ENCODE results near the gene TRNAU1AP. TPM values are rescaled to one million over a fixed set of nuclear protein-coding genes. Genes with fewer than 3 reads are reported as not detected.
"Not testable (repeated sequence)": the region's sequence is repeated elsewhere in the genome, so short reads cannot be mapped to it uniquely, and the experiment has no call there.

TRNAU1AP gene
- total RNA-seq, 1 donor from 2014 or later, result 13.0 TPM

DNA sequence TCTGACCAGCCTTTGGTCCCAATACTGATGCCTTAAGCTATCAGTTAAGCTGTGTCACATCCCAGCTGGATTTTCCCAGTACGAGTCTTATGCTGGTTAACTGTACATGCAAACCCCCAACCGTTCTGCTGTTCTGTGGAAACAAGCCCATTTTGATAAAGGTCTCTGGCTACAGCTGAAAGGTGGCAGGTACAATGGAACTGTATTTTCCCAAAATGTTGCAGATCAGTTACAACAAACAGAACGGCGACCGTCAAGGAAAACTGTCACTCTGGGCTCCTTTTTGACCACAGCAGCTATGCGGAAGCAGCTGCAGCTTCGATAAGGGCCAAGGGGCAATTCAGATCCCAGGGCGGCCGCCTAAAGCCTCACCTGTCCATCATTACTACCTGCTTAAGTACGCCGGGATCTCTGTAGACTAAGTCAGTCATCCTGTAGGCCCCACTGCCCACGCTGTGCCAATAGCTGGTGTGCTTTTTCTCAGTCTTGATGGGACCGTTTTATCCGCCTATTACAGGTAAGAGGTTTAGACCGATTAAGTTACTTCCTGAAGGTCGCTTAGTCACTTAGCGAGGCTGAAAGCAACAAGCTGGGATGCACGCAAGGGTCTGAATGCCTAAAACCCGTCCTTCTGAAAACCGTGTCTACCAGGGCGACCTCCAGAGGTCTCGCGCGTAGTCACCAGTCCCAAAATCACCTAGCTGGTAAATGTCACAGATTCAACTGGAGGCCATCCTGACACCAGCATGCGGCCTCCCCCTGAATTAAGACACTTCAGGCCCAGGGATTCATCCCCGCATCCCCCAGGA lies 28.0 kb downstream of the TRNAU1AP start:
- H3K9me3 ChIP-seq (replicated peaks), result no peaks in the 10 kb centered on the region
- H3K36me3 ChIP-seq, result peaks cover 38% of the 10 kb centered on the region
- H3K4me1 ChIP-seq, result peaks cover 43% of the 10 kb centered on the region
- H3K4me3 ChIP-seq, result peak overlapping the region; percentile 98
- intact Hi-C loops (cut with micrococcal nuclease), result no loop called here
- H3K27me3 ChIP-seq (ENCODE audit: low read depth), result no peaks in the 10 kb centered on the region
- no peak for DNase-seq
- H3K27ac ChIP-seq (replicated peaks), result peak overlapping the region; percentile 95
- TF ChIP-seq, protein P1, sequence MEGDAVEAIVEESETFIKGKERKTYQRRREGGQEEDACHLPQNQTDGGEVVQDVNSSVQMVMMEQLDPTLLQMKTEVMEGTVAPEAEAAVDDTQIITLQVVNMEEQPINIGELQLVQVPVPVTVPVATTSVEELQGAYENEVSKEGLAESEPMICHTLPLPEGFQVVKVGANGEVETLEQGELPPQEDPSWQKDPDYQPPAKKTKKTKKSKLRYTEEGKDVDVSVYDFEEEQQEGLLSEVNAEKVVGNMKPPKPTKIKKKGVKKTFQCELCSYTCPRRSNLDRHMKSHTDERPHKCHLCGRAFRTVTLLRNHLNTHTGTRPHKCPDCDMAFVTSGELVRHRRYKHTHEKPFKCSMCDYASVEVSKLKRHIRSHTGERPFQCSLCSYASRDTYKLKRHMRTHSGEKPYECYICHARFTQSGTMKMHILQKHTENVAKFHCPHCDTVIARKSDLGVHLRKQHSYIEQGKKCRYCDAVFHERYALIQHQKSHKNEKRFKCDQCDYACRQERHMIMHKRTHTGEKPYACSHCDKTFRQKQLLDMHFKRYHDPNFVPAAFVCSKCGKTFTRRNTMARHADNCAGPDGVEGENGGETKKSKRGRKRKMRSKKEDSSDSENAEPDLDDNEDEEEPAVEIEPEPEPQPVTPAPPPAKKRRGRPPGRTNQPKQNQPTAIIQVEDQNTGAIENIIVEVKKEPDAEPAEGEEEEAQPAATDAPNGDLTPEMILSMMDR (IDR thresholded peaks at IDR 0.05; ENCODE audit: borderline replicate concordance), result no peak

DNA sequence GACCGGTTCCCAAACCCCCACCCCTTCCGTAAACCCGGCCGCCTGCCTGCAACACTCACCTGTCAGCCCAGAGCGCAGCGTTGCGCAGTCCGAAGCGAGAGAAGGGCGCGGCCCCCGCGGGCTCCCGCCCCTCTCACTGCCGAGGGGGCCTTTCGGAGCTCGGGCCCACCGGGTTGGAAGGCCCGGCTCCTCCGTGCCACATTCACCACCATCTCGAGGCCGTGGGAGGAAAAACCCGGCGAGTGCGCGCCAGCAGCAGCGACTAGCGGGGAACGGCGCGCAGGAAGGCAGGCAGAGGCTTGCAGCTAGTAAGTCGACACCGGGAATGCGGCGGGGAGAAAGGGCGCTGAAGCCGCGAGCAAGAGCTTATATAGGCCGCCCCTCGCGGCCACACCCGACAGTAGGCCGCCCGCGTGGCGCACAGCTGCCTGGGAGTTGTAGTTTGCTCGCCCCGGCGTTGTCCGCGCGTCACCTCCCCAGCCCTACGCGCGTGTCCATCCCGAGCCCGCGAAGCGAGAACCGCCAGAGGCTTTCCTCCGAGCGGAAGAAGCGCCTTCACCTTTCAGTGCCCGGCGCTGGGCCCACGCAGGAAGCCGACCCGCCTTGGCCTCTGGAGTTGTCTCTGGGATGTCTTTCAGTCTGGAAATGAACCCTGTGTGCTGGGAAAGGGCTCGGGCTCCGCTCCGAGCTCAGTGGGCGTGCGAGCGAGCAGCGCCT lies 28.8 kb downstream of the TRNAU1AP start:
- Histone ChIP-seq H3K4me1 (peaks cover 43% of the 10 kb centered on the region), H3K4me3 (peak overlapping the region; percentile 98), H3K27me3 (ENCODE audit: low read depth) (no peaks in the 10 kb centered on the region), H3K9me3 (replicated peaks) (no peaks in the 10 kb centered on the region), H3K36me3 (peaks cover 35% of the 10 kb centered on the region), H3K27ac (replicated peaks) (peak overlapping the region; percentile 95)
- intact Hi-C loops (cut with micrococcal nuclease), result no loop called here
- TF ChIP-seq, protein P1 (IDR thresholded peaks at IDR 0.05; ENCODE audit: borderline replicate concordance), result peak; percentile 36
- DNase-seq, result peak; percentile 97

DNA sequence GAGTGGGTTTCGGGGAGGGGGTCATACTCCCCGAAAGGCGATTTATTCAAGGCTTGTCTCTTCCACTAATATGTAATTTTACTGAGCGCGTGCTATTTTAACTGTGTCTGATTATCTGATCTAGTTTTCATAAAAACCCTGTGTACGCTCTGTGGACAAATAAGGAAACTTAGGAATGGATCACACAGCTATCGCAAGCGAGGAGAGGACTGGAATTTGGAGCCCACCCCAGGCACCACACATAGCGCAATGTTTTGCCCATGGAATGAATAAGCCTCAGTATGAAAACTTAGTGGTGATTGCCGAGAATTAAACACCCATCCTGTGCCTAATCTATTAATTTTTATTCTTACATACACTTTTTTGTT lies 29.3 kb downstream of the TRNAU1AP start:
- Histone ChIP-seq H3K27ac (replicated peaks) (peak overlapping the region; percentile 95), H3K4me1 (peaks cover 43% of the 10 kb centered on the region), H3K27me3 (ENCODE audit: low read depth) (no peaks in the 10 kb centered on the region), H3K4me3 (peak overlapping the region; percentile 98), H3K9me3 (replicated peaks) (no peaks in the 10 kb centered on the region), H3K36me3 (peaks cover 30% of the 10 kb centered on the region)
- TF ChIP-seq, protein P1 (IDR thresholded peaks at IDR 0.05; ENCODE audit: borderline replicate concordance), result no peak
- intact Hi-C loops (cut with micrococcal nuclease), result no loop called here
- no peak for DNase-seq

DNA sequence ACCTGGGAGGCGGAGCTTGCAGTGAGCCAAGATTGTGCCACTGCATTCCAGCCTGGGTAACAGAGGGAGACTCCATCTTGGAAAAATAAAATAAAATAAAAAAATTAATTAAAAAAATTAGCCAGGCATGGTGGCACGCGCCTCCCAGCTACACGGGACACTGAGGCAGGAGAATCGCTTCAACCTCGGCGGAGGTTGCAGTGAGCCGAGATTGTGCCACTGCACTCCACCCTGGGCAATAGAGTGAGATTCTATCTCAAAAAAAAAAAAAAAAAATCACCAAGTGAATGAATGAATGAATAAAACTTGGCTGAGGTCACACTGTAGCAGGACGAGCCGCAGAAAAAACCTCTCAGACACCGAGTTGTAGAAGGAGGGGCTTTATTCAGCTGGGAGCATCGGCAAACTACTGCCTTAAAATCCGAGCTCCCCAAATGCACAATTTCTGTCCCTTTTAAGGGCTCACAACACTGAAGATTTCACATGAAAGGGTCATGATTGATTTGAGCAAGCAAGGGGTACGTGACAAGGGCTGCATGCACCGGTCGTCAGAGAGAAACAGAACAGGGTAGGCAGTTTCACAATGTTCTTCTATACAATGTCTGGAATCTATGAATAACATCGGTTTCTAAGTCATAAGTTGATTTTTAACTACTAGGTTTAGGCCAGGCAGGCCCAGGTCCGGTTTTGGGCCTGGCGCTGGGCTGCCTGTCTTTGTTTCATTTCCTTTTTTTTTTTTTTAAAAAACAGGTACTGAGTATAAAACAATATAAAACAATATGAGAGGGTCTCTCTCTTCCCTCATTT lies 33.9 kb downstream of the TRNAU1AP start:
- H3K27ac ChIP-seq (replicated peaks); DNase-seq; H3K27me3 ChIP-seq (ENCODE audit: low read depth); intact Hi-C loops (cut with micrococcal nuclease); H3K36me3 ChIP-seq; H3K9me3 ChIP-seq (replicated peaks); H3K4me3 ChIP-seq: not testable (repeated sequence)
- H3K4me1 ChIP-seq, result peaks cover 11% of the 10 kb centered on the region

DNA sequence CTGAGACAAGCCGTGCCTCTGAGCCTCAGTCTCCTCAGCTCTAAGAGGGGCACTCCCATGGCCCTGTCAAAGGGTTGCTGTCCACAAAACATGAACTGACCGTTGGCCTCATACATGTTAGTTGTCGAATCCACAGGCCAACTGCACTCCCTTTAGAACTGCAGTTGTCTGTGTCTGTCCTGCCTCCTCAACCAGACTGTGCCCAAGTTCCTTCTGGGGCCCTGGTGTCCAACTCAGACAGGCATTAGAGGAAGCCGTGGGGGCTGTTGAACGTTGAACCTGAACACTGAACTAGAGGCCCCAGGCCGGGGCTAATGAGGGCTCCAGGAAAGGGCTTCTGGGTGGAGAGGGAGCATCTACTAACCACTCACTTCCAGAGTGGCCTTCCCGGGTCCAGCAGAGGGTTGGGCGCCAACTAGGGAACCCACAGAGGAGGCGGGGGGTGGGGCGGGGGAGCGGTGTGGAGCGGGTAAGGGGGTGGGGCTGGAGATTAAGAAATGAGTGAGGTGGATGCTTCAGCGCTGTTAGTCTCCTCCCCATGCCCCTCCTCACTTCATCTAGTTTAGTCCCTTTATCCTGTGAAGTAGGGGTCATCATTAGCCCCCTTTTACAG lies 38.9 kb downstream of the TRNAU1AP start, which contains the start of gene RAB42:
RAB42 (plus strand) TSS at position 558 of the 613 bp plus-strand sequence. CDS start 247 bp downstream, outside the sequence.
- TF ChIP-seq, protein P1 (IDR thresholded peaks at IDR 0.05; ENCODE audit: borderline replicate concordance), result no peak
- peak within 1 kb of the TSS; percentile 27 for H3K27ac ChIP-seq (replicated peaks)
- H3K4me1 ChIP-seq, result peaks cover 8% of the 10 kb centered on the region
- H3K4me3 ChIP-seq, result peak within 1 kb of the TSS; percentile 71
- H3K9me3 ChIP-seq (replicated peaks), result no peaks in the 10 kb centered on the region
- H3K36me3 ChIP-seq, result peaks cover 7% of the 10 kb centered on the region
- no peaks in the 10 kb centered on the region for H3K27me3 ChIP-seq (ENCODE audit: low read depth)
- intact Hi-C loops (cut with micrococcal nuclease), result no loop called here
- DNase-seq, result peak; percentile 52

Measured in left ventricle myocardium inferior (tissue), 1 donor.